ENCODE data around the gene NSUN6. TPM values are rescaled to one million over a fixed set of nuclear protein-coding genes. Genes with fewer than 3 reads are reported as not detected.

Gene NSUN6
- total RNA-seq, 1 experiment from 2014 or later = 12.5 TPM

DNA sequence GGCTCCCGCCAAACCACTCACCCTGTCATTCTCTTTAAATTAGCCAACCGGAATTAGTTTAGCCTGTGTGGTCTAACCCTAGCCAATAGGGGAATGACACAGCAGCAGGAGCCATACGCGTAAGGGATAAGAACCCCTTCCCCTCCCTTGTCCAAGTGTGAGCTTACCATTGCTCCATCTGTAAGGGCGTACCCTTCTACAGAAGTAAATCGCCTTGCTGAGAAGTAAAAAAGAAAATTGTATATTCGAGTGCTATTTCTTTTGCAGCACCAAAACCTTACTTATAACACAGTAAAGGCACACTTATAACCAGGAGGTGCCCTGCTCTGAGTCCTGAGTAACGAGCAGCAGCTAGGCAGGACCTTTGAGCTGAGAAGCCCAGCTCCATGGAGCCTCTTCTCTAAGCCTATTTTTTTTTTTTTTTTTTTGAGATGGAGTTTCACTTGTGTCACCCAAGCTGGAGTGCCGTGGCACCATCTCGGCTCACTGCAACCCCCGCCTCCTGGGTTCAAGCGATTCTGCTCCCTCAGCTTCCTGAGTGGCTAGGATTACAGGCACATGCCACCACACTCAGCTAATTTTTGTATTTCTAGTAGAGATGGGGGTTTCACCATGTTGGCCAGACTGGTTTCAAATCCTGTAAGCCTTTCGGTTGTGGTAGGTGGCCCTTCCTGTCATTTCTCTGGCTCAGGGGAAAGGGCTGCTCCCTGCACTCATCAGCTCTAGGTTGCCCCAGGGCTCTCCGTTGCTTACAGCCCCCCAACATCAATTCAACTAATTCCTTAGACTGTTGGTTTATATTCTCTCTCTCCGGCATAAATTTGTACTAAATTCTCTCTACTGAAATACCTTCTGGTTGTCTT lies 73.3 kb downstream of the NSUN6 start:
- Histone ChIP-seq H4K20me1 (ENCODE audit: insufficient read depth) (no peaks in the 10 kb centered on the region), H3K9me3 (ENCODE audit: control insufficient read depth in 1 of 2, insufficient read depth in 1 of 2, low read depth in 1 of 2, low read length in 2 of 2) (peaks cover 3 to 4% of the 10 kb centered on the region in 2 experiments; a peak in 2 of 4 replicates), H3K36me3 (ENCODE audit: control insufficient read depth in 1 of 2, insufficient read depth in 2 of 2, low read length in 2 of 2) (no peaks in the 10 kb centered on the region; a peak in 1 of 4 replicates), H3K4me3 (replicated peaks in 1 of 2; ENCODE audit: low read depth in 1 of 2, low read length in 2 of 2) (no peak overlapping the region), H3K9ac (ENCODE audit: low read length) (no peak overlapping the region), H3K4me1 (ENCODE audit: control insufficient read depth in 1 of 2, insufficient read depth in 2 of 2, low read length in 2 of 2) (no peaks in the 10 kb centered on the region), H3K27ac (ENCODE audit: low read depth, low read length) (no peak overlapping the region), H2AFZ (ENCODE audit: low read depth, low read length, poor library complexity, severe bottlenecking) (no peak overlapping the region), H3K9me2 (ENCODE audit: insufficient read depth) (no peaks in the 10 kb centered on the region), H3K27me3 (ENCODE audit: insufficient read depth, low read length) (no peaks in the 10 kb centered on the region), H3K4me2 (ENCODE audit: low read length) (no peak overlapping the region), H3K79me2 (ENCODE audit: insufficient read depth, low read length) (no peaks in the 10 kb centered on the region)
- CTCF ChIA-PET = no interaction called here
- TF ChIP-seq ELF1 (IDR thresholded peaks at IDR 0.05; ENCODE audit: borderline replicate concordance, low read depth) (no peak), CBX3 (IDR thresholded peaks at IDR 0.05; ENCODE audit: low read depth) (no peak), RAD21 (IDR thresholded peaks at IDR 0.05; ENCODE audit: low read depth) (no peak), SP1 (IDR thresholded peaks at IDR 0.05; ENCODE audit: low read depth) (no peak), POLR2AphosphoS5 (IDR thresholded peaks at IDR 0.05; ENCODE audit: low read depth, low read length) (no peak), FOSL1 (IDR thresholded peaks at IDR 0.05; ENCODE audit: low read depth) (no peak), TCF7L2 (IDR thresholded peaks at IDR 0.05; ENCODE audit: borderline replicate concordance, extremely low read depth, insufficient read depth, insufficient read length) (no peak)
- TF ChIP-seq, protein P1, sequence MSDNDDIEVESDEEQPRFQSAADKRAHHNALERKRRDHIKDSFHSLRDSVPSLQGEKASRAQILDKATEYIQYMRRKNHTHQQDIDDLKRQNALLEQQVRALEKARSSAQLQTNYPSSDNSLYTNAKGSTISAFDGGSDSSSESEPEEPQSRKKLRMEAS (IDR thresholded peaks at IDR 0.05) = no peak
- TF ChIP-seq, protein P2, sequence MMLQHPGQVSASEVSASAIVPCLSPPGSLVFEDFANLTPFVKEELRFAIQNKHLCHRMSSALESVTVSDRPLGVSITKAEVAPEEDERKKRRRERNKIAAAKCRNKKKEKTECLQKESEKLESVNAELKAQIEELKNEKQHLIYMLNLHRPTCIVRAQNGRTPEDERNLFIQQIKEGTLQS (IDR thresholded peaks at IDR 0.05) = no peak
- no TSS peak for BruUV-seq (replicated peaks)
- ATAC-seq (no peak), DNase-seq (ENCODE audit: low read depth, low spot score) (no peak)
- intact Hi-C loops (cut with micrococcal nuclease) = no loop called here
- RAD21 ChIA-PET (ENCODE audit: low non-redundant PET in 1 of 2, low total read pairs in 2 of 2, uncharacterized antibody in 2 of 2, unreplicated experiment in 2 of 2) = no interaction called here
- POLR2A ChIA-PET = no interaction called here

DNA sequence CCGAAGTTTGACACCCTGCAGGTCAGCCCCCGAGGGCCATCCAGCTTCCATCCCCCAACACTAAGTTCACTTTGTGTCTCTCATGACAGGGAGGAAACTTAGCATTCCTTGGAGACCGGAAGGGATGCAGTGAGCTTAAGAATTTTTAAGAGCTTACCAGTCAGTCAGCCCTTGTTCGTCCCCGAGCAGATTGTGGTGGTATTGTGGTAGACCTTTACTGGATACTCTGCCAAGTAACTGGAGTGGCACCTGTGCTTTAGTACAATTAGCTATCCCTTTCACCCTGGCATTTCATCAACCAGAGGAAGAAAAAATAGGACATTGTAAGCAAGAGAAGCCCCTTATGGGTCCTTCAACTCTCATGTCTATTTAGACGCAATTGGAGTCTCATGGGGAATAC lies 74.8 kb downstream of the NSUN6 start:
- ATAC-seq (no peak), DNase-seq (ENCODE audit: low read depth, low spot score) (no peak)
- CTCF ChIA-PET = no interaction called here
- Histone ChIP-seq H2AFZ (ENCODE audit: low read depth, low read length, poor library complexity, severe bottlenecking) (no peak overlapping the region), H3K27ac (ENCODE audit: low read depth, low read length) (no peak overlapping the region), H3K9ac (ENCODE audit: low read length) (no peak overlapping the region), H3K4me2 (ENCODE audit: low read length) (no peak overlapping the region), H3K4me1 (ENCODE audit: control insufficient read depth in 1 of 2, insufficient read depth in 2 of 2, low read length in 2 of 2) (no peaks in the 10 kb centered on the region), H3K9me2 (ENCODE audit: insufficient read depth) (no peaks in the 10 kb centered on the region), H3K27me3 (ENCODE audit: insufficient read depth, low read length) (no peaks in the 10 kb centered on the region), H3K79me2 (ENCODE audit: insufficient read depth, low read length) (no peaks in the 10 kb centered on the region), H4K20me1 (ENCODE audit: insufficient read depth) (no peaks in the 10 kb centered on the region), H3K4me3 (replicated peaks in 1 of 2; ENCODE audit: low read depth in 1 of 2, low read length in 2 of 2) (no peak overlapping the region), H3K36me3 (ENCODE audit: control insufficient read depth in 1 of 2, insufficient read depth in 2 of 2, low read length in 2 of 2) (no peaks in the 10 kb centered on the region; a peak in 1 of 4 replicates), H3K9me3 (ENCODE audit: control insufficient read depth in 1 of 2, insufficient read depth in 1 of 2, low read depth in 1 of 2, low read length in 2 of 2) (peaks cover 11 to 18% of the 10 kb centered on the region in 2 experiments; a peak in 2 of 4 replicates)
- POLR2A ChIA-PET = no interaction called here
- BruUV-seq (replicated peaks) = no TSS peak
- intact Hi-C loops (cut with micrococcal nuclease) = no loop called here
- RAD21 ChIA-PET (ENCODE audit: low non-redundant PET in 1 of 2, low total read pairs in 2 of 2, uncharacterized antibody in 2 of 2, unreplicated experiment in 2 of 2) = no interaction called here
- TF ChIP-seq, protein P3, sequence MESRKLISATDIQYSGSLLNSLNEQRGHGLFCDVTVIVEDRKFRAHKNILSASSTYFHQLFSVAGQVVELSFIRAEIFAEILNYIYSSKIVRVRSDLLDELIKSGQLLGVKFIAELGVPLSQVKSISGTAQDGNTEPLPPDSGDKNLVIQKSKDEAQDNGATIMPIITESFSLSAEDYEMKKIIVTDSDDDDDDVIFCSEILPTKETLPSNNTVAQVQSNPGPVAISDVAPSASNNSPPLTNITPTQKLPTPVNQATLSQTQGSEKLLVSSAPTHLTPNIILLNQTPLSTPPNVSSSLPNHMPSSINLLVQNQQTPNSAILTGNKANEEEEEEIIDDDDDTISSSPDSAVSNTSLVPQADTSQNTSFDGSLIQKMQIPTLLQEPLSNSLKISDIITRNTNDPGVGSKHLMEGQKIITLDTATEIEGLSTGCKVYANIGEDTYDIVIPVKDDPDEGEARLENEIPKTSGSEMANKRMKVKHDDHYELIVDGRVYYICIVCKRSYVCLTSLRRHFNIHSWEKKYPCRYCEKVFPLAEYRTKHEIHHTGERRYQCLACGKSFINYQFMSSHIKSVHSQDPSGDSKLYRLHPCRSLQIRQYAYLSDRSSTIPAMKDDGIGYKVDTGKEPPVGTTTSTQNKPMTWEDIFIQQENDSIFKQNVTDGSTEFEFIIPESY (IDR thresholded peaks at IDR 0.05; ENCODE audit: extremely low read depth, insufficient replicate concordance, low read length) = no peak
- no peak for TF ChIP-seq TCF7L2 (IDR thresholded peaks at IDR 0.05; ENCODE audit: borderline replicate concordance, extremely low read depth, insufficient read depth, insufficient read length)
- no peak for TF ChIP-seq EZH2phosphoT487 (IDR thresholded peaks at IDR 0.05; ENCODE audit: borderline replicate concordance)
- TF ChIP-seq RAD21 (IDR thresholded peaks at IDR 0.05; ENCODE audit: low read depth) = no peak
- no peak for TF ChIP-seq ZFX (IDR thresholded peaks at IDR 0.05)
- TF ChIP-seq CBX3 (IDR thresholded peaks at IDR 0.05; ENCODE audit: low read depth) = no peak
- TF ChIP-seq, protein P1 (IDR thresholded peaks at IDR 0.05) = no peak
- no peak for TF ChIP-seq SP1 (IDR thresholded peaks at IDR 0.05; ENCODE audit: low read depth)
- no peak for TF ChIP-seq FOSL1 (IDR thresholded peaks at IDR 0.05; ENCODE audit: low read depth)
- TF ChIP-seq, protein P2 (IDR thresholded peaks at IDR 0.05) = no peak
- TF ChIP-seq SIN3A (IDR thresholded peaks at IDR 0.05; ENCODE audit: low read depth) = no peak
- no peak for TF ChIP-seq POLR2AphosphoS5 (IDR thresholded peaks at IDR 0.05; ENCODE audit: low read depth, low read length)
- no peak for TF ChIP-seq ZNF274 (IDR thresholded peaks at IDR 0.05; ENCODE audit: low read depth, low read length)
- no peak for TF ChIP-seq SRF (IDR thresholded peaks at IDR 0.05; ENCODE audit: low read depth)
- no peak for TF ChIP-seq POLR2A (IDR thresholded peaks at IDR 0.05; ENCODE audit: borderline replicate concordance, extremely low read depth, insufficient read depth, insufficient read length)
- no peak for TF ChIP-seq JUND (IDR thresholded peaks at IDR 0.05)
